Breast epithelium (tissue), 4 donors: ENCODE results near the gene ELMO1. TPM values are rescaled to one million over a fixed set of nuclear protein-coding genes. Genes with fewer than 3 reads are reported as not detected.

Source experiments
- DNase-seq, 2 donors: peaks; one replicate each; pipeline ENCODE4 v3.0.0-alpha.2; 2019; ENCODE audit warnings: low spot score in 2 of 2
- H3K27ac ChIP-seq, 2 donors: fragments of 200-600 bp; sonication (generic) in 1 of 2; one replicate each; pipeline ENCODE4 v1.5.1; 2016 to 2019; ENCODE audit warnings: mild to moderate bottlenecking in 1 of 2
- H3K27me3 ChIP-seq, 2 donors: fragments of 200-600 bp; sonication (generic) in 1 of 2; one replicate each; pipeline versions ENCODE4 v1.5.1 to v1.6.0; 2017 to 2019; ENCODE audit warnings: control low read depth in 1 of 2, mild to moderate bottlenecking in 1 of 2
- H3K36me3 ChIP-seq: fragments of 200-600 bp; one replicate; pipeline ENCODE4 v1.5.1; 2019
- H3K4me1 ChIP-seq, 2 donors: fragments of 200-600 bp; sonication (generic); one replicate each; pipeline ENCODE4 v1.5.1; 2016 to 2019; ENCODE audit warnings: control low read depth in 1 of 2
- H3K4me3 ChIP-seq, 3 donors: fragments of 200-600 bp; sonication (generic); 1 replicate in 2 of 3; 2 replicates in 1 of 3; pipeline ENCODE4 v1.5.1; 2016 to 2019; ENCODE audit warnings: mild to moderate bottlenecking in 3 of 3, moderate library complexity in 2 of 3
- H3K9me3 ChIP-seq, 2 donors: fragments of 200-600 bp; sonication (generic) in 1 of 2; one replicate each; pipeline ENCODE4 v1.5.1; 2016 to 2019; ENCODE audit warnings: control low read depth in 1 of 2
- POLR2A ChIP-seq: fragments of 450-650 bp; IDR thresholded peaks from one replicate; pipeline ENCODE4 v1.6.1; 2016; ENCODE audit warnings: antibody characterized with exemption, mild to moderate bottlenecking, moderate library complexity
- POLR2AphosphoS5 ChIP-seq, 3 donors: sonication (generic); formaldehyde crosslinking; IDR thresholded peaks; one replicate each; pipeline ENCODE4 v1.6.1; 2017; ENCODE audit warnings: antibody characterized with exemption in 3 of 3
- intact Hi-C: fragments of 100-400 bp; cut with DNase I; formaldehyde crosslinking; loops from one replicate; pipeline ENCODE4 v1.15.1; 2023; ENCODE audit warnings: low total_unique reads
- total RNA-seq, 3 donors: library from RNA; depleted of rRNA; stranded (reverse); fragments of >200 nt; gene quantifications; one replicate each; pipeline ENCODE4 v1.1.0, GENCODE V29; 2016
- TF ChIP-seq, protein P1 (sequence below), 3 donors: fragments of 450-650 bp; IDR thresholded peaks; one replicate each; pipeline ENCODE4 v1.5.1; 2016 to 2017; ENCODE audit warnings: antibody characterized with exemption in 3 of 3, mild to moderate bottlenecking in 3 of 3, moderate library complexity in 3 of 3

The ELMO1 gene
- total RNA-seq, 3 donors from 2014 or later: 49.5 to 110 (median 66.9) TPM

DNA sequence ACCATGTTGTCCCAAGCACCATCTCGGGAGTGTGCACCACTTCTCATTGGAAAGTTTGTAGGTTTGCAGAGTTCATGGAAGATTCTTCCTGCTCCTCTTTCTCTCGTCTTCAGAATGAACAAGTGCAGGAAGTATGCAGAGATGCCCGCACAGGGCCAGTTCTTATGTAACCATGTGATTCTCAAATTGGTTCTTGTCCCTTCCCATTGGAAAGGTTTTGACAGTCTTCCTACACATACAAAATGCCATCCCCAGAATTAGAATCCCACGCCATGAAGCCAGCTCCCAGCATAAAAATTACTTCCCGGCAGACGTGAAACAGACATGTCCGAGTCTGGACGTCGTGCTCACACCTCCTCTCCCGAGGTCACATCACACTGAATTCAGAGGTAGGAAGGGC, 251.6 kb downstream of the ELMO1 start:
- H3K4me3 ChIP-seq: no peak overlapping the region
- H3K4me1 ChIP-seq: peaks cover 0 to 5% of the 10 kb centered on the region in 2 donors
- intact Hi-C loops: no loop called here

DNA sequence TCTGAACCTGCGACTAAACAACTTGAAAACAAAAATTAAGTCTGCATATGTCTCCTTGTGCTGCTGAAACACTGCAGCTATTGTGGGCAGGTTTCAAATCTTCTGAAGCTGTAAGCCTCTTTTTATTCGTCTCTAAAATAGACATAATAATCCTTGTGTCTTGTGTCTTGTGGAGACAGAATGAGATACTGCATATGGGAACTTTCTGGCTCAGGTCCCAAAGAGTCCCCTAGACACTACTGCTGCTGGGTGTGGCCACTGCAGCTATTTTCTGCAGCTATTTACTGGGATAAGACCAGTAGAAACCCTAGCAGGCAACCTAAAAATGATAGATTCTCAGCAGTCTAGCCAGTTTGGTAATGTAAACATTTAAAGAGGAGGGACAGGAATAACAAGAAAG, 252.0 kb downstream of the ELMO1 start:
- TF ChIP-seq POLR2AphosphoS5 (IDR thresholded peaks at IDR 0.05): no peak
- TF ChIP-seq, protein P1, sequence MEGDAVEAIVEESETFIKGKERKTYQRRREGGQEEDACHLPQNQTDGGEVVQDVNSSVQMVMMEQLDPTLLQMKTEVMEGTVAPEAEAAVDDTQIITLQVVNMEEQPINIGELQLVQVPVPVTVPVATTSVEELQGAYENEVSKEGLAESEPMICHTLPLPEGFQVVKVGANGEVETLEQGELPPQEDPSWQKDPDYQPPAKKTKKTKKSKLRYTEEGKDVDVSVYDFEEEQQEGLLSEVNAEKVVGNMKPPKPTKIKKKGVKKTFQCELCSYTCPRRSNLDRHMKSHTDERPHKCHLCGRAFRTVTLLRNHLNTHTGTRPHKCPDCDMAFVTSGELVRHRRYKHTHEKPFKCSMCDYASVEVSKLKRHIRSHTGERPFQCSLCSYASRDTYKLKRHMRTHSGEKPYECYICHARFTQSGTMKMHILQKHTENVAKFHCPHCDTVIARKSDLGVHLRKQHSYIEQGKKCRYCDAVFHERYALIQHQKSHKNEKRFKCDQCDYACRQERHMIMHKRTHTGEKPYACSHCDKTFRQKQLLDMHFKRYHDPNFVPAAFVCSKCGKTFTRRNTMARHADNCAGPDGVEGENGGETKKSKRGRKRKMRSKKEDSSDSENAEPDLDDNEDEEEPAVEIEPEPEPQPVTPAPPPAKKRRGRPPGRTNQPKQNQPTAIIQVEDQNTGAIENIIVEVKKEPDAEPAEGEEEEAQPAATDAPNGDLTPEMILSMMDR (IDR thresholded peaks at IDR 0.05): no peak
- no peak for TF ChIP-seq POLR2A
- peaks cover 0 to 5% of the 10 kb centered on the region in 2 donors for H3K4me1 ChIP-seq
- H3K36me3 ChIP-seq: no peaks in the 10 kb centered on the region
- H3K4me3 ChIP-seq: no peak overlapping the region
- intact Hi-C loops: no loop called here
- no peak for DNase-seq
- no peak overlapping the region for H3K27ac ChIP-seq
- no peaks in the 10 kb centered on the region for H3K9me3 ChIP-seq
- H3K27me3 ChIP-seq: no peaks in the 10 kb centered on the region

More for the DNA sequence above, 251.6 kb downstream of the ELMO1 start:
- TF ChIP-seq POLR2AphosphoS5 (IDR thresholded peaks at IDR 0.05) (no peak), POLR2A (no peak)
- TF ChIP-seq, protein P1 (IDR thresholded peaks at IDR 0.05): no peak
- Histone ChIP-seq H3K9me3 (no peaks in the 10 kb centered on the region), H3K36me3 (no peaks in the 10 kb centered on the region), H3K27me3 (no peaks in the 10 kb centered on the region), H3K27ac (no peak overlapping the region)
- no peak for DNase-seq

DNA sequence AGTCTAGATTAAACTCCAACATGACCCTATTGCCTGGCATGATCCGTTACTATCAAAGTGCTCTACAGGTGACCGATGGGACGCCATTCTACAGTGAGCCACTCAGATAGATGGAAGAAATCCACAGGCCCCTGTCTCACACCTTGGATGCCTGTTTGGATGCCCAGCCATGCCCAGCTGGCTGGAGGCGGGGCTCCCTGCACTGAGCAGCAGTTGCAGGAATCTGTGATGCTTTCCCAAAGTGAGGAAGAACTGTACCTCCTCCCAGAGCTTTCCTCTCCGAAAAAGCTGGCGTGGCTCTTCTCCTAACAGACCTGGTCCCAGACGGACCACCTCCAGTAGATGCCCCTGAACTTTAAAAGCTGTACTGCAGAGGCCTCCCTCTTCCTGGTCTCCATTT, 253.3 kb downstream of the ELMO1 start:
- TF ChIP-seq, protein P1 (IDR thresholded peaks at IDR 0.05): no peak
- no peak for TF ChIP-seq POLR2AphosphoS5 (IDR thresholded peaks at IDR 0.05)
- no peak for TF ChIP-seq POLR2A
- no peaks in the 10 kb centered on the region for H3K4me1 ChIP-seq
- DNase-seq: no peak
- H3K36me3 ChIP-seq: no peaks in the 10 kb centered on the region
- intact Hi-C loops: no loop called here
- H3K4me3 ChIP-seq: no peak overlapping the region
- no peak overlapping the region for H3K27ac ChIP-seq
- no peaks in the 10 kb centered on the region for H3K27me3 ChIP-seq
- H3K9me3 ChIP-seq: no peaks in the 10 kb centered on the region

DNA sequence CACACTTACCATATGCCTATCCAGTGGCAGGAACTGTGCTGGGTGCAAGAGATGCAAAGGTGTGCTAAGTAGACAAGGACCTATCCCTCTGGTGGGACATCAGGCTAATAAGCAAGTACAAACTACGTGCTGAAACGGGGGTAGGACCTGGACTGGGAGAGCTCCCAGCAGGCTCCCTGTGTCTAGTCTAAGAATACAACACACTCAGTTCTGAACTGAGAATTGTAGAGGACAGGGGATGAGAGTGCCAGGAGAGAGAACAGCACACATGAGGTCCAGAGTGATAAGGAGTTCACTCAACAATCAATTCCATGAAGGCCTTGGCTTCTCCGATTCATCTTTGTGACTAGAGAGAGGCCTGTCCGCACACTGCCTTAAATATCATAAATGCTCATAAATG, 253.7 kb downstream of the ELMO1 start:
- H3K4me3 ChIP-seq: no peak overlapping the region
- no peaks in the 10 kb centered on the region for H3K9me3 ChIP-seq
- H3K27ac ChIP-seq: no peak overlapping the region
- no peaks in the 10 kb centered on the region for H3K27me3 ChIP-seq
- no peaks in the 10 kb centered on the region for H3K36me3 ChIP-seq
- intact Hi-C loops: no loop called here
- TF ChIP-seq, protein P1 (IDR thresholded peaks at IDR 0.05): no peak
- TF ChIP-seq POLR2AphosphoS5 (IDR thresholded peaks at IDR 0.05): no peak
- H3K4me1 ChIP-seq: no peaks in the 10 kb centered on the region
- no peak for DNase-seq

DNA sequence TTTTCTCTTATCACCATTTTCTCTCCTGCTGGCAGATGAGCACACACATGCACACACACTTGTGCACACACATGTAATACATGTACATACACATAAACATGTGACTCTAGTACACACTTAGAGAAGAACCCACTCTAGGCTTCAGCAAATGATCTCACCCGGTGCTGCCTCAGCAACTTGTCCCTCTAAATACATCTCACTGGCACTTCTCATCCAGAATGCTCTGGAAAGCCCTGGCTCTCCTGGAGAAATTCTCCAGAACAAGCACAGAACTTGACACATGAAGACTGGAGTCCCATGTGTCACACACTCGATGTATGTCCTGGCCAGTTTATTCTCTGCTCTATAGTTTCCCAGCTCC, 254.9 kb downstream of the ELMO1 start:
- H3K9me3 ChIP-seq: no peaks in the 10 kb centered on the region

More for the DNA sequence above, 254.9 kb downstream of the ELMO1 start:
- TF ChIP-seq POLR2AphosphoS5 (IDR thresholded peaks at IDR 0.05) (no peak), POLR2A (no peak)
- TF ChIP-seq, protein P1 (IDR thresholded peaks at IDR 0.05): no peak
- Histone ChIP-seq H3K4me1 (no peaks in the 10 kb centered on the region), H3K27me3 (no peaks in the 10 kb centered on the region), H3K36me3 (no peaks in the 10 kb centered on the region), H3K4me3 (no peak overlapping the region), H3K27ac (no peak overlapping the region)
- intact Hi-C loops: no loop called here
- no peak for DNase-seq
